Neural cell (in vitro differentiated cells): Measurements from ENCODE around the gene PKDCC. TPM values are rescaled to one million over a fixed set of nuclear protein-coding genes. Genes with fewer than 3 reads are reported as not detected.

Experiments used
- H2AFZ ChIP-seq: fragments of 200-600, 300-800 bp; sonication (generic), shearing (Covaris generic); 2 replicates; pipeline ENCODE4 v1.6.0; 2014; ENCODE audit warnings: low read depth, mild to moderate bottlenecking, antibody characterized with exemption, low read length, moderate library complexity
- H3F3A ChIP-seq: fragments of 200-600 bp; shearing (Covaris generic); 2 replicates; pipeline ENCODE4 v1.6.1; 2016; ENCODE audit warnings: mild to moderate bottlenecking, moderate library complexity, mixed read lengths, antibody characterized with exemption, low read length; ENCODE audit not compliant: insufficient read depth, poor library complexity, severe bottlenecking
- H3K27ac ChIP-seq: fragments of 200-600, 300-800 bp; sonication (generic), shearing (Covaris generic); 2 replicates; pipeline ENCODE4 v1.5.1; 2014; ENCODE audit warnings: mild to moderate bottlenecking, low read length, moderate library complexity
- H3K27me3 ChIP-seq: fragments of 300-800, 200-600 bp; sonication (generic), shearing (Covaris generic); 2 replicates; pipeline ENCODE4 v1.6.0; 2014; ENCODE audit warnings: mild to moderate bottlenecking, low read depth, low read length, moderate library complexity; ENCODE audit not compliant: insufficient read depth
- H3K36me3 ChIP-seq: fragments of 300-800, 200-600 bp; sonication (generic), shearing (Covaris generic); 2 replicates; pipeline ENCODE4 v1.5.1; 2014; ENCODE audit warnings: mild to moderate bottlenecking, antibody characterized with exemption, low read length, moderate library complexity; ENCODE audit not compliant: insufficient read depth
- H3K4me2 ChIP-seq: fragments of 300-800, 200-600 bp; sonication (generic), shearing (Covaris generic); 2 replicates; pipeline ENCODE4 v1.6.0; 2014; ENCODE audit warnings: mild to moderate bottlenecking, low read length
- H3K4me3 ChIP-seq: fragments of 300-800, 200-600 bp; sonication (generic), shearing (Covaris generic); 2 replicates; pipeline ENCODE4 v1.5.1; 2014; ENCODE audit warnings: mild to moderate bottlenecking, low read length, moderate library complexity
- H3K79me2 ChIP-seq: fragments of 200-600 bp; shearing (Covaris generic); replicated peaks from 2 replicates; pipeline ENCODE4 v1.6.0; 2014; ENCODE audit warnings: mild to moderate bottlenecking, low read length, moderate library complexity; ENCODE audit not compliant: insufficient read depth
- H3K9ac ChIP-seq: fragments of 300-800, 200-600 bp; sonication (generic), shearing (Covaris generic); 2 replicates; pipeline ENCODE4 v1.6.1; 2016; ENCODE audit warnings: mild to moderate bottlenecking, low read length, mixed read lengths
- H3K9me2 ChIP-seq: fragments of 200-600 bp; shearing (Covaris generic); 2 replicates; pipeline ENCODE4 v1.6.1; 2016; ENCODE audit warnings: mild to moderate bottlenecking, low read length, mixed read lengths; ENCODE audit not compliant: insufficient read depth
- H3K9me3 ChIP-seq: fragments of 200-600, 300-800 bp; sonication (generic), shearing (Covaris generic); 2 replicates; pipeline ENCODE4 v1.6.1; 2016; ENCODE audit warnings: mild to moderate bottlenecking, mixed run types, low read length, moderate library complexity, mixed read lengths
- H4K20me1 ChIP-seq: fragments of 200-600 bp; shearing (Covaris generic); 2 replicates; pipeline ENCODE4 v1.6.1; 2016; ENCODE audit warnings: mild to moderate bottlenecking, mixed run types; ENCODE audit not compliant: insufficient read depth
- CTCF ChIP-seq: fragments of 450-650 bp; IDR thresholded peaks from 2 replicates; pipeline ENCODE4 v1.5.1; 2014; ENCODE audit warnings: antibody characterized with exemption, mild to moderate bottlenecking, moderate library complexity; ENCODE audit not compliant: poor library complexity, severe bottlenecking
- EP300 ChIP-seq: fragments of 450-650 bp; conservative IDR thresholded peaks from 2 replicates; pipeline ENCODE4 v1.6.1; 2014; ENCODE audit warnings: antibody characterized with exemption, mild to moderate bottlenecking, moderate library complexity; ENCODE audit not compliant: poor library complexity, severe bottlenecking
- EZH2 ChIP-seq: fragments of 200-600, 300-800 bp; shearing (Covaris generic), sonication (generic); IDR thresholded peaks from 2 replicates; pipeline ENCODE4 v1.6.1; 2014; ENCODE audit warnings: antibody characterized with exemption, low read length, borderline replicate concordance, mild to moderate bottlenecking; ENCODE audit not compliant: insufficient read depth, poor library complexity, severe bottlenecking
- MXI1 ChIP-seq: fragments of 450-650 bp; conservative IDR thresholded peaks from 2 replicates; pipeline ENCODE4 v1.6.1; 2014; ENCODE audit warnings: antibody characterized with exemption, mild to moderate bottlenecking; ENCODE audit not compliant: poor library complexity, severe bottlenecking
- POLR2AphosphoS5 ChIP-seq: IDR thresholded peaks from 2 replicates; pipeline ENCODE4 v1.6.1; 2012
- RAD21 ChIP-seq: fragments of 450-650 bp; conservative IDR thresholded peaks from 2 replicates; pipeline ENCODE4 v1.6.1; 2014; ENCODE audit warnings: antibody characterized with exemption, mild to moderate bottlenecking, moderate library complexity
- REST ChIP-seq: IDR thresholded peaks from 2 replicates; pipeline ENCODE4 v1.6.1; 2012; ENCODE audit warnings: borderline replicate concordance
- SMC3 ChIP-seq: fragments of 450-650 bp; conservative IDR thresholded peaks from 2 replicates; pipeline ENCODE4 v1.6.1; 2014; ENCODE audit warnings: antibody characterized with exemption, mild to moderate bottlenecking, moderate library complexity; ENCODE audit not compliant: poor library complexity
- TAF1 ChIP-seq: IDR thresholded peaks from 2 replicates; pipeline ENCODE4 v1.6.1; 2012; ENCODE audit warnings: low read depth
- polyA plus RNA-seq: library from polyadenylated mRNA; depleted of rRNA; stranded (reverse); fragments of >200 nt; gene quantifications from 2 replicates; pipeline ENCODE4 v1.2.3, GENCODE V29; 2014

The PKDCC gene
- polyA plus RNA-seq, 1 donor from 2014 or later, result 37.4 TPM

DNA sequence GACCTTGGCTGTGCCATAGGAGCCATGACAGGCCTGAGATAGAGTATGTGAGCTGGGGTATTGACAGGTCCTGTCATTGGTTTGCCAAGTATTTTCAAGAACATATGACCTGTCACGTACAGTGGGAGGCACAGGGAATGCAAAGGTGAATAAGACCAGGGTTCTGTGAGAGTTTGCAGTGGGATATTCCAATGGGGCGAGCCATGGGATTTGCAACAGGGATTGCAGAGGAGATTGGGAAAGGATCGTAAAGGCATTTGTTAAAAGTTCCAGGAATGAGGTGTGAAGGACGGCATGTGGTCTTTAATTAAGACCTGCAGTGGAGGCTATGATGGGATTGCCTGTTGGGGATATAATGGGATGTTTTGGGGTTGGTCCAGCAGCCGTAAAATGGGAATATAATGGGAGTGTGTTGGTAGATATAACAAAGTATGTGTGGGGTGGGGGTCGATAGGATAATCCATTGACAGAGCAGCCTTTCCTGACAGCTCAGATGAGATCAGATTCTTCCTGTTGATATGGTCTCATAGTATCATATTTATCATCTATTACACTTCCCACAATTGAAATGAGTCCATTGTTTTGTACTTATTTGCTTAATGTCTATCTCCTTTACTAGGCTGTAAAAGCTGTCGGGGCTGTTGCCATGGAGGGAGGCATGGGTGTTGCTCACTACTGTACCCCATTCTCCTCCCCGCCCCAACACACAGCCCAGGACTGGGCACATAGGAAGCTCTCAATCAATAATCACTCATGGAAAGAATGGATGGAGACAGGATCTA, 38.1 kb downstream of the PKDCC start:
- Histone ChIP-seq H3K79me2 (no peaks in the 10 kb centered on the region), H3K27me3 (no peaks in the 10 kb centered on the region), H3F3A (no peaks in the 10 kb centered on the region), H3K9me3 (no peaks in the 10 kb centered on the region), H3K9ac (no peak overlapping the region), H3K4me2 (no peak overlapping the region), H3K4me3 (no peak overlapping the region), H4K20me1 (no peaks in the 10 kb centered on the region), H2AFZ (no peak overlapping the region), H3K27ac (no peak overlapping the region), H3K36me3 (no peaks in the 10 kb centered on the region), H3K9me2 (no peaks in the 10 kb centered on the region)
- no peak for TF ChIP-seq SMC3
- no peak for TF ChIP-seq TAF1
- no peak for TF ChIP-seq POLR2AphosphoS5
- no peak for TF ChIP-seq MXI1
- TF ChIP-seq EZH2, result no peak
- no peak for TF ChIP-seq REST

- H3F3A ChIP-seq, result no peaks in the 10 kb centered on the region
- H3K9me2 ChIP-seq, result no peaks in the 10 kb centered on the region
- H3K36me3 ChIP-seq, result no peaks in the 10 kb centered on the region
- H2AFZ ChIP-seq, result no peak overlapping the region
- H3K79me2 ChIP-seq, result no peaks in the 10 kb centered on the region
- H3K27ac ChIP-seq, result no peak overlapping the region
- no peak overlapping the region for H3K4me2 ChIP-seq
- H4K20me1 ChIP-seq, result no peaks in the 10 kb centered on the region
- no peak overlapping the region for H3K9ac ChIP-seq
- H3K27me3 ChIP-seq, result no peaks in the 10 kb centered on the region
- TF ChIP-seq CTCF (peak; percentile 93), EP300 (no peak), SMC3 (peak; percentile 100), RAD21 (peak; percentile 96), TAF1 (no peak), POLR2AphosphoS5 (no peak), REST (no peak), EZH2 (no peak), MXI1 (no peak)
- no peak overlapping the region for H3K4me3 ChIP-seq
- no peaks in the 10 kb centered on the region for H3K9me3 ChIP-seq
These were observed 38.7 kb downstream of the PKDCC start for GRCh38 chr2:42086500-42086953.
